NT2/D1 (cell line): ENCODE data around the gene MAML3.

Experiments used
- SUZ12 ChIP-seq: IDR thresholded peaks from 2 replicates; pipeline ENCODE4 v1.6.1; 2011; ENCODE audit not compliant: insufficient read length, insufficient read depth; ENCODE audit errors: extremely low read depth
- YY1 ChIP-seq: IDR thresholded peaks from 2 replicates; pipeline ENCODE4 v1.6.1; 2011; ENCODE audit not compliant: insufficient read length, insufficient read depth
- ZNF274 ChIP-seq: IDR thresholded peaks from 2 replicates; pipeline ENCODE4 v1.6.1; 2011; ENCODE audit warnings: mild to moderate bottlenecking, low read depth, low read length

DNA sequence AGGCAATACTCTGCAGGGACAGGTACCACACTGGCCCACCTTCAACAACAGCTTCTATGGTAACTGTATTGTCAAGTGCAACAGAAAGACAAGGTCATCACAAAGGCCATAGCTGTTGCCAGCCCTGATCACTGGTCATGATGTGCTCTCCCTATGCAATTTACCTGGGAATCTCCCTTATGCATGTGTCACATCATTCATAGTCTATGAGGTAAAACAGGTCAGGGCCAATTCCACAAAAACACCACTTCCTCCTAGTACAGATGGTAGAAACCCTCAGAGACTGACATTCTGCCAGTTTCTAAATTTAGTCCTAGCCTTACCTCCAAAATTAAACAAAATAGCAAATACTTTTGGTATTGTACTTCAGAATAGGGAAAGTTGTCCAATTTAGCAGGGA, 355.5 kb downstream of the MAML3 start:
- TF ChIP-seq SUZ12 (no peak), YY1 (no peak), ZNF274 (no peak)
